GM12864 (cell line): Measurements from ENCODE around the gene P2RY6.
A peak's percentile ranks its signal among the peaks of the same experiment; 100 is the strongest.

Experiments
- DNase-seq: peaks from one replicate; pipeline ENCODE4 v3.0.0-alpha.2; 2011; ENCODE audit warnings: low read depth
- H3K4me3 ChIP-seq: 2 replicates; pipeline ENCODE4 v1.5.1; 2011; ENCODE audit warnings: mild to moderate bottlenecking, low read depth, low read length, control low read depth
- CTCF ChIP-seq: IDR thresholded peaks from 2 replicates; pipeline ENCODE4 v1.5.1; 2011; ENCODE audit warnings: low read depth, mild to moderate bottlenecking, moderate library complexity, low read length, control low read depth, inconsistent platforms; ENCODE audit errors: missing control alignments

Gene P2RY6

GRCh38 chr11:73233692-73234470 lies 38.3 kb upstream of the P2RY6 start:
- TF ChIP-seq CTCF: no peak
- no peak overlapping the region for H3K4me3 ChIP-seq
- no peak for DNase-seq

- TF ChIP-seq CTCF: no peak
- DNase-seq: no peak
- no peak overlapping the region for H3K4me3 ChIP-seq
These were observed 37.5 kb upstream of the P2RY6 start for GRCh38 chr11:73234471-73235181.

- DNase-seq: no peak
- no peak for TF ChIP-seq CTCF
- H3K4me3 ChIP-seq: no peak overlapping the region
These were observed 36.8 kb upstream of the P2RY6 start for GRCh38 chr11:73235236-73235786.

- TF ChIP-seq CTCF: no peak
- no peak overlapping the region for H3K4me3 ChIP-seq
- no peak for DNase-seq
These were observed 35.9 kb upstream of the P2RY6 start for GRCh38 chr11:73236205-73236765.

DNA sequence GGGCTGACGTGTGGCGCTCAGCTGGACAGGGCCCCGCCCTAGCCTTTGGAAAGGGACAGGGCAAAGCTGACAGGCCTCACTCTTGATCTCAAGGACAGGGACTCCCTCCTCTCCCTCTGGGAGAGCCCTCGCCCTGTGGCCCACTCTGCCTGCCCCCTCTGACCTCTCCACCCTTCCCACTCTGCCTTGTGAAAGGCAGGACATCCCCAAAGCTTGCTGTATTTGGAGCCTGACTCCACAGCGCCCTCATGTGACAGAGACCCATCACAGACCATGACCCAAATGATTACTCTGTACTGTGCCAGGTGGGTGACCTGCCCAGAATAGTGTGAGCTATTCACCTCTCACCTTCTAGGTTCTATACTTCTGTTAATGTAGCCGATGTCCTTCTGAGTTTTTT lies 35.3 kb upstream of the P2RY6 start:
- no peak overlapping the region for H3K4me3 ChIP-seq
- peak; percentile 79 for TF ChIP-seq CTCF
- no peak for DNase-seq

GRCh38 chr11:73237471-73238290 lies 34.5 kb upstream of the P2RY6 start:
- no peak for TF ChIP-seq CTCF
- no peak for DNase-seq
- H3K4me3 ChIP-seq: no peak overlapping the region
